DOHH2 (cell line): Measurements from ENCODE around the gene SHROOM3.

ENCODE experiments used
- H3F3A ChIP-seq: fragments of 200-600 bp; sonication (generic), shearing (Covaris generic); 2 replicates; pipeline ENCODE4 v1.6.0; 2016; ENCODE audit warnings: antibody characterized with exemption, mild to moderate bottlenecking; ENCODE audit not compliant: control insufficient read depth, insufficient read depth
- H3K27ac ChIP-seq: fragments of 200-600 bp; sonication (generic); 2 replicates; pipeline ENCODE4 v1.5.1; 2014; ENCODE audit warnings: low read depth, mild to moderate bottlenecking, low read length, moderate library complexity
- H3K27me3 ChIP-seq: fragments of 200-600 bp; sonication (generic); 2 replicates; pipeline ENCODE4 v1.6.1; 2014; ENCODE audit warnings: mild to moderate bottlenecking, low read length, mixed read lengths; ENCODE audit not compliant: control insufficient read depth
- H3K36me3 ChIP-seq: fragments of 200-600 bp; sonication (generic); 2 replicates; pipeline ENCODE4 v1.6.1; 2014; ENCODE audit warnings: mild to moderate bottlenecking, low read length, moderate library complexity, mixed read lengths; ENCODE audit not compliant: control insufficient read depth
- H3K4me1 ChIP-seq: fragments of 200-600 bp; sonication (generic); 2 replicates; pipeline ENCODE4 v1.6.1; 2014; ENCODE audit warnings: mild to moderate bottlenecking, low read length, mixed read lengths; ENCODE audit not compliant: control insufficient read depth
- H3K4me2 ChIP-seq: fragments of 200-600 bp; sonication (generic); 2 replicates; pipeline ENCODE4 v1.6.0; 2014; ENCODE audit warnings: mild to moderate bottlenecking, low read length, moderate library complexity
- H3K4me3 ChIP-seq: fragments of 200-600 bp; sonication (generic); 2 replicates; pipeline ENCODE4 v1.5.1; 2014; ENCODE audit warnings: mild to moderate bottlenecking, low read length, mixed read lengths
- H3K79me2 ChIP-seq: fragments of 200-600 bp; sonication (generic); 2 replicates; pipeline ENCODE4 v1.6.1; 2014; ENCODE audit warnings: mild to moderate bottlenecking, low read length, mixed read lengths; ENCODE audit not compliant: control insufficient read depth
- H3K9me2 ChIP-seq: fragments of 200-600 bp; sonication (generic); replicated peaks from 2 replicates; pipeline ENCODE4 v1.6.1; 2014; ENCODE audit warnings: mild to moderate bottlenecking, low read length, mixed read lengths; ENCODE audit not compliant: control insufficient read depth
- H3K9me3 ChIP-seq: fragments of 200-600 bp; sonication (generic); 2 replicates; pipeline ENCODE4 v1.6.1; 2014; ENCODE audit warnings: antibody characterized with exemption, low read length, mixed read lengths; ENCODE audit not compliant: control insufficient read depth, insufficient read depth
- H4K20me1 ChIP-seq: fragments of 200-600 bp; sonication (generic); 2 replicates; pipeline ENCODE4 v1.6.0; 2014; ENCODE audit warnings: low read depth, mild to moderate bottlenecking, antibody characterized with exemption, low read length, moderate library complexity; ENCODE audit not compliant: control insufficient read depth, insufficient read depth
- EZH2phosphoT487 ChIP-seq: fragments of 200-600 bp; sonication (generic); IDR thresholded peaks from 2 replicates; pipeline ENCODE4 v1.6.1; 2017; ENCODE audit warnings: borderline replicate concordance, mild to moderate bottlenecking, antibody characterized with exemption, low read length, moderate library complexity, mixed read lengths
- TF ChIP-seq, protein P1 (sequence below): fragments of 200-600 bp; sonication (generic); IDR thresholded peaks from one replicate; pipeline ENCODE4 v1.5.1; 2014; ENCODE audit warnings: antibody characterized with exemption, mild to moderate bottlenecking, low read depth, low read length; ENCODE audit not compliant: poor library complexity, severe bottlenecking

The SHROOM3 gene

GRCh38 chr4:76690011-76690905, 255.2 kb downstream of the SHROOM3 start:
- Histone ChIP-seq H3K79me2 (no peaks in the 10 kb centered on the region), H3K4me2 (no peak overlapping the region), H3F3A (no peaks in the 10 kb centered on the region), H4K20me1 (no peaks in the 10 kb centered on the region), H3K4me1 (no peaks in the 10 kb centered on the region), H3K4me3 (no peak overlapping the region), H3K9me3 (no peaks in the 10 kb centered on the region), H3K9me2 (no peaks in the 10 kb centered on the region), H3K36me3 (no peaks in the 10 kb centered on the region), H3K27me3 (peaks cover 38% of the 10 kb centered on the region), H3K27ac (no peak overlapping the region)
- TF ChIP-seq EZH2phosphoT487 = no peak

- H3K27me3 ChIP-seq = peaks cover 38% of the 10 kb centered on the region
- no peaks in the 10 kb centered on the region for H3K9me3 ChIP-seq
- no peak overlapping the region for H3K4me3 ChIP-seq
- no peaks in the 10 kb centered on the region for H3K9me2 ChIP-seq
- H4K20me1 ChIP-seq = no peaks in the 10 kb centered on the region
- TF ChIP-seq, protein P1, sequence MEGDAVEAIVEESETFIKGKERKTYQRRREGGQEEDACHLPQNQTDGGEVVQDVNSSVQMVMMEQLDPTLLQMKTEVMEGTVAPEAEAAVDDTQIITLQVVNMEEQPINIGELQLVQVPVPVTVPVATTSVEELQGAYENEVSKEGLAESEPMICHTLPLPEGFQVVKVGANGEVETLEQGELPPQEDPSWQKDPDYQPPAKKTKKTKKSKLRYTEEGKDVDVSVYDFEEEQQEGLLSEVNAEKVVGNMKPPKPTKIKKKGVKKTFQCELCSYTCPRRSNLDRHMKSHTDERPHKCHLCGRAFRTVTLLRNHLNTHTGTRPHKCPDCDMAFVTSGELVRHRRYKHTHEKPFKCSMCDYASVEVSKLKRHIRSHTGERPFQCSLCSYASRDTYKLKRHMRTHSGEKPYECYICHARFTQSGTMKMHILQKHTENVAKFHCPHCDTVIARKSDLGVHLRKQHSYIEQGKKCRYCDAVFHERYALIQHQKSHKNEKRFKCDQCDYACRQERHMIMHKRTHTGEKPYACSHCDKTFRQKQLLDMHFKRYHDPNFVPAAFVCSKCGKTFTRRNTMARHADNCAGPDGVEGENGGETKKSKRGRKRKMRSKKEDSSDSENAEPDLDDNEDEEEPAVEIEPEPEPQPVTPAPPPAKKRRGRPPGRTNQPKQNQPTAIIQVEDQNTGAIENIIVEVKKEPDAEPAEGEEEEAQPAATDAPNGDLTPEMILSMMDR = no peak
- no peak for TF ChIP-seq EZH2phosphoT487
- H3K4me2 ChIP-seq = no peak overlapping the region
- H3K4me1 ChIP-seq = no peaks in the 10 kb centered on the region
- H3K36me3 ChIP-seq = no peaks in the 10 kb centered on the region
- H3K79me2 ChIP-seq = no peaks in the 10 kb centered on the region
- no peak overlapping the region for H3K27ac ChIP-seq
- no peaks in the 10 kb centered on the region for H3F3A ChIP-seq
Measured at GRCh38 chr4:76690906-76691275, 255.9 kb downstream of the SHROOM3 start.

GRCh38 chr4:76691807-76692582, 257.0 kb downstream of the SHROOM3 start:
- H3K36me3 ChIP-seq = no peaks in the 10 kb centered on the region
- H3K27me3 ChIP-seq = peaks cover 38% of the 10 kb centered on the region
- no peak overlapping the region for H3K4me2 ChIP-seq
- no peaks in the 10 kb centered on the region for H3K9me2 ChIP-seq
- no peaks in the 10 kb centered on the region for H3K4me1 ChIP-seq
- H3F3A ChIP-seq = no peaks in the 10 kb centered on the region
- H3K79me2 ChIP-seq = no peaks in the 10 kb centered on the region
- H3K4me3 ChIP-seq = no peak overlapping the region
- no peaks in the 10 kb centered on the region for H4K20me1 ChIP-seq
- no peak overlapping the region for H3K27ac ChIP-seq
- H3K9me3 ChIP-seq = no peaks in the 10 kb centered on the region
- no peak for TF ChIP-seq EZH2phosphoT487
- TF ChIP-seq, protein P1 = no peak
